Osteoblast (primary cell): ENCODE data around the gene PNPLA7. TPM values are rescaled to one million over a fixed set of nuclear protein-coding genes. Genes with fewer than 3 reads are reported as not detected.
"Not testable (repeated sequence)": the region's sequence is repeated elsewhere in the genome, so short reads cannot be mapped to it uniquely, and the experiment has no call there.

ENCODE experiments used
- DNase-seq: peaks from one replicate; pipeline ENCODE4 v3.0.0; 2011; ENCODE audit warnings: low spot score, mixed read lengths; ENCODE audit not compliant: insufficient read length; ENCODE audit errors: missing footprints
- H2AFZ ChIP-seq: 2 replicates; pipeline ENCODE4 v1.6.0; 2011; ENCODE audit warnings: mild to moderate bottlenecking, low read length
- H3K27ac ChIP-seq: 2 replicates; pipeline ENCODE4 v1.5.1; 2011; ENCODE audit warnings: mild to moderate bottlenecking, low read depth, low read length, moderate library complexity
- H3K27me3 ChIP-seq: 2 replicates; pipeline ENCODE4 v1.6.0; 2012; ENCODE audit warnings: mild to moderate bottlenecking, control low read depth, inconsistent platforms, low read length, moderate library complexity; ENCODE audit not compliant: insufficient read depth
- H3K36me3 ChIP-seq: 2 replicates; pipeline ENCODE4 v1.5.1; 2011; ENCODE audit warnings: mild to moderate bottlenecking, low read length, control low read depth, moderate library complexity; ENCODE audit not compliant: insufficient read depth
- H3K4me1 ChIP-seq: 2 replicates; pipeline ENCODE4 v1.5.1; 2011; ENCODE audit warnings: mild to moderate bottlenecking, low read length, control low read depth, moderate library complexity; ENCODE audit not compliant: insufficient read depth
- H3K4me2 ChIP-seq: 2 replicates; pipeline ENCODE4 v1.6.0; 2011; ENCODE audit warnings: mild to moderate bottlenecking, low read length; ENCODE audit not compliant: insufficient read depth
- H3K4me3 ChIP-seq: fragments of 200-600 bp; sonication (generic); 3 replicates; pipeline ENCODE4 v1.5.1; 2012; ENCODE audit warnings: mild to moderate bottlenecking, low read length, inconsistent platforms; ENCODE audit not compliant: insufficient read depth
- H3K79me2 ChIP-seq: 2 replicates; pipeline ENCODE4 v1.6.0; 2012; ENCODE audit warnings: mild to moderate bottlenecking, low read length, control low read depth, inconsistent platforms; ENCODE audit not compliant: insufficient read depth
- H3K9me3 ChIP-seq: 2 replicates; pipeline ENCODE4 v1.5.1; 2011; ENCODE audit warnings: low read depth, low read length, control low read depth
- H4K20me1 ChIP-seq: 2 replicates; pipeline ENCODE4 v1.6.0; 2012; ENCODE audit warnings: mild to moderate bottlenecking, low read length, control low read depth; ENCODE audit not compliant: insufficient read depth
- total RNA-seq: library from RNA; depleted of rRNA; stranded (reverse); fragments of >200 nt; gene quantifications from 2 replicates; pipeline ENCODE4 v1.2.3, GENCODE V29; 2012
- TF ChIP-seq, protein P1 (sequence below): IDR thresholded peaks from 2 replicates; pipeline ENCODE4 v1.5.1; 2011; ENCODE audit warnings: mild to moderate bottlenecking, low read depth, low read length, moderate library complexity; ENCODE audit errors: extremely low read depth

Gene PNPLA7
- total RNA-seq, 1 donor: 1.8 TPM

DNA sequence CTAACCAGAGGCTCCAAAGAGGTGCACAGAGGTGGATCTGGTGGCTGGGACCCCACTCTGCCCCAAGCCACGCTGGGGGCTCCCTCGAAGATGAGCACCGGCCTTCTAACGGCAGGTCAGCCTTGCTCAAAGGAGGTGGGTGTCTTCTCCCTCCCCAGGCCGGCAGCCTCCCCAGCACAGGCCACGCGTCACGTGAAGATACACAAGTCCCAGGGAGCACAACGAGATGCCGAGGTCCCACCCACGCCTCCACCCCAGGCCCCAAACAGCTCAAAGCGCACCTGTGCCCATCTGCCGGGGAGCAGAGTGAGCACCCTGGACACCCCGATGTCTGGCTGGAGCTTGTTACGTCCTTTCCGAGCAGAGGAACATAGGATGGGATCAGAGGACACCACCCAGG, 12.1 kb downstream of the PNPLA7 start:
- Histone ChIP-seq H3K9me3 (no peaks in the 10 kb centered on the region), H2AFZ (no peak overlapping the region), H3K4me1 (peaks cover 9% of the 10 kb centered on the region), H3K36me3 (no peaks in the 10 kb centered on the region), H3K27ac (no peak overlapping the region), H3K79me2 (no peaks in the 10 kb centered on the region), H3K27me3 (no peaks in the 10 kb centered on the region), H3K4me3 (no peak overlapping the region), H4K20me1 (no peaks in the 10 kb centered on the region), H3K4me2 (no peak overlapping the region)
- DNase-seq: peak; percentile 31
- TF ChIP-seq, protein P1, sequence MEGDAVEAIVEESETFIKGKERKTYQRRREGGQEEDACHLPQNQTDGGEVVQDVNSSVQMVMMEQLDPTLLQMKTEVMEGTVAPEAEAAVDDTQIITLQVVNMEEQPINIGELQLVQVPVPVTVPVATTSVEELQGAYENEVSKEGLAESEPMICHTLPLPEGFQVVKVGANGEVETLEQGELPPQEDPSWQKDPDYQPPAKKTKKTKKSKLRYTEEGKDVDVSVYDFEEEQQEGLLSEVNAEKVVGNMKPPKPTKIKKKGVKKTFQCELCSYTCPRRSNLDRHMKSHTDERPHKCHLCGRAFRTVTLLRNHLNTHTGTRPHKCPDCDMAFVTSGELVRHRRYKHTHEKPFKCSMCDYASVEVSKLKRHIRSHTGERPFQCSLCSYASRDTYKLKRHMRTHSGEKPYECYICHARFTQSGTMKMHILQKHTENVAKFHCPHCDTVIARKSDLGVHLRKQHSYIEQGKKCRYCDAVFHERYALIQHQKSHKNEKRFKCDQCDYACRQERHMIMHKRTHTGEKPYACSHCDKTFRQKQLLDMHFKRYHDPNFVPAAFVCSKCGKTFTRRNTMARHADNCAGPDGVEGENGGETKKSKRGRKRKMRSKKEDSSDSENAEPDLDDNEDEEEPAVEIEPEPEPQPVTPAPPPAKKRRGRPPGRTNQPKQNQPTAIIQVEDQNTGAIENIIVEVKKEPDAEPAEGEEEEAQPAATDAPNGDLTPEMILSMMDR: no peak

DNA sequence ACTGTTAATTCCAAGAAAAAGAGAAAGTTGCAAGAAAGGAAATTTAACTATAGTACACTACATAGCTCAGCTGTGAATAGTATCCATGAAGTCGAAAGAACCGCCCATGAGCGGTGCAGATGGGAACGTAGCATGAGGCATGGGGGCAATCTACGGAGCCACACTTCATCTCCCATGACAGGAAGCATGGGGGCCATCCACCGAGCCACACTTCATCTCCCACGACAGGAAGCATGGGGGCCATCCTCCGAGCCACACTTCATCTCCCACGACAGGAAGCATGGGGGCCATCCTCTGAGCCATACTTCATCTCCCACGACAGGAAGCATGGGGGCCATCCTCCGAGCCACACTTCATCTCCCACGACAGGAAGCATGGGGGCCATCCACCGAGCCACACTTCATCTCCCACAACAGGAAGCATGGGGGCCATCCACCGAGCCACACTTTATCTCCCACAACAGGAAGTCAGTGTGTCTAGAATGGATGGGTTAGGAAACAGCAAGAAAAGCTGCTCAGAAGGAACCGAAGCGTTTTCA, 13.5 kb downstream of the PNPLA7 start:
- H3K4me1 ChIP-seq, H3K9me3 ChIP-seq, H3K4me2 ChIP-seq, H3K79me2 ChIP-seq, H3K36me3 ChIP-seq, H3K27me3 ChIP-seq, H2AFZ ChIP-seq, H3K4me3 ChIP-seq, H3K27ac ChIP-seq, H4K20me1 ChIP-seq: not testable (repeated sequence)
- DNase-seq: peak; percentile 45

DNA sequence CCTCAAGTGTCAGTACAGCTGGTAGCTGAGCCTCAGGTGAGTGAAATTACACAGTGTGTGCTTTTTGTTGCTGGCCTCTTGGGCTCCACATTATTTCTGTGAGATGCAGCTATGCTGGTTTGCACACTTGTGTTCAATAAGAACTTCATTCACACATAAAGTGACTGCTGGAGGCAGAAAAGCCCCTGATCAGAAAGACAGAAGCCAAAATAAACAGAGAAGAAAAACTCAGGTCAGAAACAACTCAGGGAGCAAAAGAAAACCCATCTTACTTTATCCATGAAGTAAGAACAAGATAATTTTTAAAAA, 15.1 kb downstream of the PNPLA7 start:
- H2AFZ ChIP-seq: peak overlapping the region; percentile 67
- no peaks in the 10 kb centered on the region for H4K20me1 ChIP-seq
- H3K4me2 ChIP-seq: peak overlapping the region; percentile 76
- no peaks in the 10 kb centered on the region for H3K27me3 ChIP-seq
- peaks cover 9% of the 10 kb centered on the region for H3K4me1 ChIP-seq
- no peak overlapping the region for H3K4me3 ChIP-seq
- no peaks in the 10 kb centered on the region for H3K9me3 ChIP-seq
- TF ChIP-seq, protein P1: no peak
- no peaks in the 10 kb centered on the region for H3K36me3 ChIP-seq
- no peak for DNase-seq
- no peak overlapping the region for H3K27ac ChIP-seq
- no peaks in the 10 kb centered on the region for H3K79me2 ChIP-seq

DNA sequence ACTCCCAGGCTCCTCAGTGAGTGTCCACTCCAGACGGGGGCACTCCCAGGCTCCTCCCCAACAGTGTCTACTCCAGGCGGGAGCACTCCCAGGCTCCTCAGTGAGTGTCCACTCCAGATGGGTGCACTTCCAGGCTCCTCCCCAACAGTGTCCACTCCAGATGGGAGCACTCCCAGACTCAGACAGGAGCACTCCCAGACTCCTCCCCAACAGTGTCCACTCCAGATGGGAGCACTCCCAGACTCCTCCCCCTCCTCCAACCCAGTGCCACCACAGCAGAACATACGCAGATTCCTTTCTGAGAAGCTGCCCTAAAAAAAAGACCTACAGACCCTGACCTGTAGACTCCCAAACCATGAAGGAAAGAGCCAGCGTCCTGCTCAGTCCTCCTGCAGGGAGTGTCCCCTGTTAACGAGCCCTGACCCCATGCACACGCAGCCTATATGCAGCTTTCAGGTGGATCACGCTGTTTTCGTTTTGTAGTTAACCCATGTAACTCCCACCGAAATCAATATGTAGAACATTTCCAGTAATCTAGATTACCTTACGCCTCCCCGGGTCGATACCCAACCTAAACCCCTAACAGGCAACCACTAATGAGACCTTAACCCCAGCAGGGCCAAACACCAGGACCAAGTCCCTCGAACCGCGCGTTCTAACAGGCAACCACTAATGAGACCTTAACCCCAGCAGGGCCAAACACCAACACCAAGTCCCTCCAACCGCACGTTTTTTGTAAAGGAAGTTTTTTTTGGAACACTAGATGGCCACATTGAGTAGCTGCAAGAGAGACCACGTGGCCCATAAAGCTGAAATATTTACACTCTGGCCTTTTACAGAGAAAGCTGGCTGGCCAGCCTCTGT, 15.7 kb downstream of the PNPLA7 start:
- H3K4me3 ChIP-seq: peak overlapping the region; percentile 45
- H3K4me2 ChIP-seq: peak overlapping the region; percentile 76
- H4K20me1 ChIP-seq: no peaks in the 10 kb centered on the region
- H2AFZ ChIP-seq: peak overlapping the region; percentile 69
- H3K36me3 ChIP-seq: no peaks in the 10 kb centered on the region
- no peaks in the 10 kb centered on the region for H3K9me3 ChIP-seq
- H3K4me1 ChIP-seq: peaks cover 9% of the 10 kb centered on the region
- no peaks in the 10 kb centered on the region for H3K79me2 ChIP-seq
- TF ChIP-seq, protein P1: peak; percentile 77
- DNase-seq: peak; percentile 93
- H3K27me3 ChIP-seq: no peaks in the 10 kb centered on the region
- H3K27ac ChIP-seq: no peak overlapping the region

DNA sequence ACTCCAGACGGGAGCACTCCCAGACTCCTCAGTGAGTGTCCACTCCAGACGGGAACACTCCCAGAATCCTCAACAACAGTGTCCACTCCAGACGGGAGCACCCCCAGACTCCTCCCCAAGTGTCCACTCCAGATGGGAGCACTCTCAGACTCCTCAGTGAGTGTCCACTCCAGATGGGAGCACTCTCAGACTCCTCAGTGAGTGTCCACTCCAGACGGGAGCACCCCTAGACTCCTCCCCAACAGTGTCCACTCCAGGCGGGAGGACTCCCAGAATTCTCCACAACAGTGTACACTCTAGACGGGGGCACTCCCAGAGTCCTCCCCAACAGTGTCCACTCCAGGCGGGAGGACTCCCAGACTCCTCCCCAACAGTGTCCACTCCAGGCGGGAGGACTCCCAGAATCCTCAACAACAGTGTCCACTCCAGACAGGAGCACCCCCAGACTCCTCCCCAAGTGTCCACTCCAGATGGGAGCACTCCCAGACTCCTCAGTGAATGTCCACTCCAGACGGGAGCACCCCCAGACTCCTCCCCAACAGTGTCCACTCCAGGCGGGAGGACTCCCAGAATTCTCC, 17.2 kb downstream of the PNPLA7 start:
- not testable (repeated sequence) for H3K9me3 ChIP-seq, H3K27me3 ChIP-seq, H3K4me3 ChIP-seq, H3K4me1 ChIP-seq, H3K36me3 ChIP-seq, H4K20me1 ChIP-seq, H2AFZ ChIP-seq, H3K4me2 ChIP-seq, DNase-seq, H3K79me2 ChIP-seq, H3K27ac ChIP-seq
